Thoracic aorta (tissue), 2 donors: Measurements from ENCODE around the gene TOM1L2. TPM values are rescaled to one million over a fixed set of nuclear protein-coding genes. Genes with fewer than 3 reads are reported as not detected.

ENCODE experiments used
- ATAC-seq: fragments of 150-250 bp; one replicate; pipeline ENCODE4 v1.8.0; 2017; ENCODE audit warnings: low read depth; ENCODE audit not compliant: insufficient number of reproducible peaks, low FRiP score
- DNase-seq: peaks from one replicate; pipeline ENCODE4 v3.0.0-alpha.2; 2020; ENCODE audit warnings: low spot score
- H3K27ac ChIP-seq, 2 donors: fragments of 200-600 bp; sonication (generic); 1 replicate in 1 of 2; 2 replicates in 1 of 2; pipeline ENCODE4 v1.5.1; 2016; ENCODE audit warnings: mild to moderate bottlenecking in 2 of 2, moderate library complexity in 2 of 2
- H3K27me3 ChIP-seq: fragments of 200-600 bp; sonication (generic); replicated peaks from 2 replicates; pipeline ENCODE4 v1.6.0; 2016; ENCODE audit warnings: mild to moderate bottlenecking; ENCODE audit not compliant: insufficient read depth
- H3K36me3 ChIP-seq: fragments of 200-600 bp; sonication (generic); one replicate; pipeline ENCODE4 v1.5.1; 2016
- H3K4me1 ChIP-seq, 2 donors: fragments of 200-600 bp; sonication (generic); 1 replicate in 1 of 2; 2 replicates in 1 of 2; pipeline versions ENCODE4 v1.5.1 to v1.6.0; 2016; ENCODE audit warnings: low read depth in 2 of 2, mild to moderate bottlenecking in 1 of 2; ENCODE audit not compliant: control insufficient read depth in 1 of 2
- H3K4me3 ChIP-seq: fragments of 200-600 bp; sonication (generic); 2 replicates; pipeline ENCODE4 v1.5.1; 2016; ENCODE audit warnings: mild to moderate bottlenecking
- H3K9me3 ChIP-seq: fragments of 200-600 bp; sonication (generic); 2 replicates; pipeline ENCODE4 v1.5.1; 2016
- CTCF ChIP-seq: fragments of 200-600 bp; sonication (generic); IDR thresholded peaks from one replicate; pipeline ENCODE4 v1.5.1; 2019; ENCODE audit warnings: antibody characterized with exemption
- total RNA-seq, 2 donors: library from RNA; depleted of rRNA; stranded (reverse); fragments of >200 nt; gene quantifications; one replicate each; pipeline versions ENCODE4 v1.1.0 to v1.2.3, GENCODE V29; 2016

Gene TOM1L2
- total RNA-seq, 2 donors from 2014 or later = 63.4 to 185 TPM

- Histone ChIP-seq H3K9me3 (no peaks in the 10 kb centered on the region), H3K36me3 (no peaks in the 10 kb centered on the region), H3K27ac (no peak overlapping the region), H3K27me3 (no peaks in the 10 kb centered on the region), H3K4me3 (no peak overlapping the region), H3K4me1 (peaks cover 30 to 57% of the 10 kb centered on the region in 2 donors)
- DNase-seq (no peak), ATAC-seq (no peak)
- no peak for TF ChIP-seq CTCF
Observed at GRCh38 chr17:17938388-17939107, 33.7 kb downstream of the TOM1L2 start.

- TF ChIP-seq CTCF = no peak
- Histone ChIP-seq H3K9me3 (no peaks in the 10 kb centered on the region), H3K4me1 (peaks cover 24 to 51% of the 10 kb centered on the region in 2 donors), H3K4me3 (no peak overlapping the region), H3K36me3 (no peaks in the 10 kb centered on the region), H3K27ac (no peak overlapping the region), H3K27me3 (no peaks in the 10 kb centered on the region)
- ATAC-seq (no peak), DNase-seq (no peak)
Observed at GRCh38 chr17:17937958-17938357, 34.2 kb downstream of the TOM1L2 start.

DNA sequence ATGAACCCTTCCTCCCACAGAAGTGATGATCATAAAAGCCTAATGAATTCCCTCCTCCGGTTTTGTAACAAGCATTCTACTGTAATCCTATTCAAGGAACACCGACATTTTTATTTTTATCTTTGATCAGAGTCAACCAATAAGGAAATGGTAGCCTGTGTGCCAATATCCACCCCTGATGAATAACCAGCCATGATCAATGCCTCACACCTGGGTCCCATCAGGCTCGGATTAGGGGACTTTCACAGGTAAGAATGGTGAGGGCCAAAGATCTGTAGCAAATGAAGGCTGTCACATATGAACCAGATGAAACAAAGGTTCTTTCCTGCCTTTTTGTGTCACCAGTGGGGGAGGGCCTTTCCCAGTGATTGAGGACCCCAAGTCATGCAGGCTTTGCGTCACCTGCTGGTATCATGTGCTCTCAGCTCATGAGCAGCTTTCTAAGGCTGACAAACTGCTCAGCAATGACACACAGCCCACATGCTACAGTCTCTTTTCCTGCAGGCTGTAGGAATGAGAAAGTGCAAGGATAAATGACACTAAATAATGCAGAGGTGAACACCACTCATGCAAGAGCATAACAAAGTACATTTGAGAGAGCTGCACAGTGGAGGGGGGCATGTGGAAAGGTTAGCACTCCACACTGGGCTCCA lies 34.9 kb downstream of the TOM1L2 start:
- H3K27ac ChIP-seq = no peak overlapping the region

DNA sequence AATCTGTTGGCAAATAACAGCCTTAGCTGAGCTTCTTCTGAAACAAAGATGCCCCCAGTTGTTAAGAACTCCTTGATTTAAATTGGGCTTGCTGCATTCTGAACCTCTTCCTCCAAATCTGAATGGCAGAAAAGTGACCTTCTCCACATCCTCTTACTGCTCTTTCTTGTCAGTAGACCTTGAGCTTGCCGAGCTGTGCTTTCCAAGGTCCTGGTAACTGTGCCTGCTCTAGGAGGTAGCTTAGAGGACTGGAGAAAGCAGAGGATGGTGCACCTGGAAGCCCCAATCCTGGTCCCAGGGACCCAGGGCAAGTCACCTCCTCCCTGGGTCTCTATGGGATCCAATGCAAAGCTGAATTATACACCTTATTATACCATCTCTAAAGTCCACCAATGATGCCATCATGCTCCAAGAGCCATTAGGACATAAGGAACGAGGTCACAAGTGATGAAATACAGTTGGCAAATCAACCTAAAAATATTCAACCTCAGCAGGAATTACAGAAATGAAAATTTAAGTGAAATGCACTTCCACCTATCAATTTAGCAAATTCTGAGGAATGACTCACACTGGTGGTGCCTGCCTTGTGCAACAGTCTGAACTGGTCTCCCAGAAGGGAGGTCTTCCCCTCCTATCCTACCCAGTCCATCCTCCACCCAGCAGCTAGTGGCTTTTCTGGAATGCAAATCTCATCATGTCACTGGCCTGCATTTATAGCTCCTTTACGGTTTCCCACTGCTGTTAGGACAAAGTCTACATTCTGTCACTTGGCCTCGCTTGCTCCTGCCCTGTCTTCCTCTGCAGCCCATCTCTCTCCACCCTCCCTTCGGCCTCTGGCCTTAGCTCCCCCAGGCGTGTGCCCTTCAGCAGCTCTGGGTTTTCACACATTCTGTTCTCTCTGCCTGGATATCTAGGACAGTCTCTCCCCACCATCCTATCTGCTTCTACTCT lies 36.6 kb downstream of the TOM1L2 start:
- Histone ChIP-seq H3K4me1 (peaks cover 17 to 42% of the 10 kb centered on the region in 2 donors), H3K36me3 (no peaks in the 10 kb centered on the region), H3K9me3 (no peaks in the 10 kb centered on the region), H3K27ac (no peak overlapping the region), H3K27me3 (no peaks in the 10 kb centered on the region), H3K4me3 (no peak overlapping the region)
- no peak for DNase-seq
- TF ChIP-seq CTCF = no peak
- no peak for ATAC-seq

More for the DNA sequence above, 34.9 kb downstream of the TOM1L2 start:
- no peak overlapping the region for H3K4me3 ChIP-seq
- H3K27me3 ChIP-seq = no peaks in the 10 kb centered on the region
- no peak for TF ChIP-seq CTCF
- no peak for ATAC-seq
- H3K9me3 ChIP-seq = no peaks in the 10 kb centered on the region
- DNase-seq = no peak
- peaks cover 18 to 48% of the 10 kb centered on the region in 2 donors for H3K4me1 ChIP-seq
- H3K36me3 ChIP-seq = no peaks in the 10 kb centered on the region

DNA sequence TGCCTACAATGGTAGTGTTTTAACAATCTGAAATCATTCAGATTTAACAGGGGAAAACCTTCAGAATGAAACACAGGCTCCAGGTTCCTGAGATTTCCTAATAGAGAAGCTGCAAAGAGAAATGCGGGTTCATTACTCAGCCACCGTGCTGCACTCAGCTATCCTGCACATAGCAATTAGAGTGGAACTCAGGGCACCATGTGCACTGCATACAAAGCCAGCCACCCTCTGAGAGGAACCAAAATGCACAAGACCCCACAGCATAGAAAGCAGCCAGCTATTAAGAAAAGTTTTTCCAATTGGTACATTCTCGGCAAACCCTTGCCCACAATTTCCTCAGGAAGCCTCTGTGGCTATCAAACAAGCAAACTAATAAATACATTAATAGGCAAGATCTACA lies 37.4 kb downstream of the TOM1L2 start:
- no peak for TF ChIP-seq CTCF
- no peaks in the 10 kb centered on the region for H3K9me3 ChIP-seq
- no peak for ATAC-seq
- H3K27ac ChIP-seq = no peak overlapping the region
- no peak for DNase-seq
- H3K4me3 ChIP-seq = no peak overlapping the region
- H3K4me1 ChIP-seq = peaks cover 15 to 42% of the 10 kb centered on the region in 2 donors
- H3K27me3 ChIP-seq = no peaks in the 10 kb centered on the region
- H3K36me3 ChIP-seq = no peaks in the 10 kb centered on the region
